ENCODE measurements around the gene GRHL3.

- no peak for TF ChIP-seq POLR2A (IDR thresholded peaks at IDR 0.05)
- TF ChIP-seq EP300 (IDR thresholded peaks at IDR 0.05): no peak
- no peak for TF ChIP-seq CTCF (IDR thresholded peaks at IDR 0.05)
- TF ChIP-seq POLR2AphosphoS5 (IDR thresholded peaks at IDR 0.05): no peak
These were observed 13.0 kb downstream of the GRHL3 start for GRCh38 chr1:24331961-24332673.
